ENCODE measurements around the gene CNTNAP5. TPM values are rescaled to one million over a fixed set of nuclear protein-coding genes. Genes with fewer than 3 reads are reported as not detected.

Gene CNTNAP5
- total and polyA plus RNA-seq, 12 donors, result 0.04 TPM; not detected in 11

GRCh38 chr2:124301915-124302314 lies 276.8 kb downstream of the CNTNAP5 start:
- intact Hi-C loops (cut with DNase I), result no loop called here
- Histone ChIP-seq H3K27me3 (peaks cover 0 to 7% (median 0%) of the 10 kb centered on the region in 7 donors), H3K9me3 (peaks cover 0 to 12% (median 0%) of the 10 kb centered on the region in 11 donors), H3K4me3 (no peak overlapping the region), H3K4me1 (no peaks in the 10 kb centered on the region), H3K36me3 (no peaks in the 10 kb centered on the region), H3K27ac (no peak overlapping the region)
- DNase-seq, result no peak
- no peak for TF ChIP-seq CTCF (IDR thresholded peaks at IDR 0.05)
- ATAC-seq, result no peak

GRCh38 chr2:124308319-124309062 lies 283.4 kb downstream of the CNTNAP5 start:
- Histone ChIP-seq H3K4me1 (no peaks in the 10 kb centered on the region), H3K27me3 (no peaks in the 10 kb centered on the region), H3K9me3 (no peaks in the 10 kb centered on the region), H3K4me3 (no peak overlapping the region), H3K27ac (no peak overlapping the region), H3K36me3 (no peaks in the 10 kb centered on the region)
- DNase-seq, result no peak
- 68 to 84% methylated on average over 1 of the region's 1 CpG for WGBS, 2 donors
- intact Hi-C loops (cut with DNase I), result no loop called here
- TF ChIP-seq CTCF (IDR thresholded peaks at IDR 0.05), result no peak
- ATAC-seq, result no peak

- Histone ChIP-seq H3K36me3 (no peaks in the 10 kb centered on the region), H3K27ac (no peak overlapping the region), H3K4me1 (no peaks in the 10 kb centered on the region), H3K4me3 (no peak overlapping the region), H3K27me3 (no peaks in the 10 kb centered on the region), H3K9me3 (no peaks in the 10 kb centered on the region)
- ATAC-seq, result no peak
- DNase-seq, result no peak
- WGBS, 2 donors, result 81 to 86% methylated on average over 8 of the region's 8 CpGs
- intact Hi-C loops (cut with DNase I), result no loop called here
- no peak for TF ChIP-seq CTCF (IDR thresholded peaks at IDR 0.05)
These were observed 284.6 kb downstream of the CNTNAP5 start for GRCh38 chr2:124309563-124310138.

- TF ChIP-seq CTCF (IDR thresholded peaks at IDR 0.05), result no peak
- ATAC-seq (no peak), DNase-seq (no peak)
- intact Hi-C loops (cut with DNase I), result no loop called here
- H3K4me3 ChIP-seq, result no peak overlapping the region
- no peaks in the 10 kb centered on the region for H3K27me3 ChIP-seq
- H3K9me3 ChIP-seq, result no peaks in the 10 kb centered on the region
- no peaks in the 10 kb centered on the region for H3K36me3 ChIP-seq
- WGBS, 2 donors, result 80% methylated on average over 4 of the region's 4 CpGs
- no peak overlapping the region for H3K27ac ChIP-seq
- H3K4me1 ChIP-seq, result no peaks in the 10 kb centered on the region
These were observed 285.6 kb downstream of the CNTNAP5 start for GRCh38 chr2:124310671-124311070.

Data from heart right ventricle (tissue), 16 donors.